PC-9 (cell line): ENCODE measurements around the gene GUCY1A2.

ENCODE experiments used
- CTCF ChIP-seq: fragments of 200-600 bp; sonication (generic); conservative IDR thresholded peaks from 2 replicates; pipeline ENCODE4 v1.6.1; 2017; ENCODE audit warnings: mixed run types, antibody characterized with exemption, mild to moderate bottlenecking, moderate library complexity
- EZH2 ChIP-seq: fragments of 200-600 bp; sonication (generic); IDR thresholded peaks from 2 replicates; pipeline ENCODE4 v1.8.0; 2017; ENCODE audit warnings: antibody characterized with exemption, low read depth

- TF ChIP-seq CTCF: no peak
- TF ChIP-seq EZH2: no peak
Measured at GRCh38 chr11:106996691-106997090, 21.6 kb downstream of the GUCY1A2 start.
